CD4-positive, alpha-beta T cell treated with Interleukin-21 for 1 hour (primary cell): ENCODE data around the gene SP2.

ENCODE experiments used
- DNase-seq: peaks from one replicate; pipeline ENCODE4 v3.0.0-alpha.2; 2020

The SP2 gene

GRCh38 chr17:47871048-47871447, 25.0 kb upstream of the SP2 start:
- DNase-seq = no peak

GRCh38 chr17:47872019-47872650, 23.9 kb upstream of the SP2 start:
- no peak for DNase-seq

GRCh38 chr17:47872651-47873161, 23.3 kb upstream of the SP2 start:
- no peak for DNase-seq

- no peak for DNase-seq
These were observed 22.6 kb upstream of the SP2 start for GRCh38 chr17:47873200-47874090.

- no peak for DNase-seq
These were observed 20.7 kb upstream of the SP2 start for GRCh38 chr17:47875011-47875985.

GRCh38 chr17:47877368-47878034, 18.5 kb upstream of the SP2 start:
- no peak for DNase-seq

GRCh38 chr17:47878203-47879027, 17.6 kb upstream of the SP2 start:
- DNase-seq = no peak

- no peak for DNase-seq
These were observed 16.9 kb upstream of the SP2 start for GRCh38 chr17:47879028-47879585.

GRCh38 chr17:47879776-47880454, 16.1 kb upstream of the SP2 start:
- no peak for DNase-seq

- no peak for DNase-seq
These were observed 13.8 kb upstream of the SP2 start for GRCh38 chr17:47882247-47882646.

GRCh38 chr17:47882695-47883588, 13.1 kb upstream of the SP2 start:
- no peak for DNase-seq

GRCh38 chr17:47883589-47884426, 12.2 kb upstream of the SP2 start:
- no peak for DNase-seq

- DNase-seq = no peak
These were observed 11.7 kb upstream of the SP2 start for GRCh38 chr17:47884427-47884740.

- peak; percentile 16 for DNase-seq
These were observed 10.9 kb upstream of the SP2 start for GRCh38 chr17:47884905-47885730.

GRCh38 chr17:47888293-47888692, 7.7 kb upstream of the SP2 start:
- DNase-seq = no peak

GRCh38 chr17:47889734-47890529, 6.1 kb upstream of the SP2 start:
- peak; percentile 90 for DNase-seq
